Psoas muscle (tissue), 8 donors: ENCODE measurements around the gene AGRN. TPM values are rescaled to one million over a fixed set of nuclear protein-coding genes. Genes with fewer than 3 reads are reported as not detected.
"Not testable (repeated sequence)": the region's sequence is repeated elsewhere in the genome, so short reads cannot be mapped to it uniquely, and the experiment has no call there.

ENCODE experiments used
- ATAC-seq, 4 donors: fragments of 200-7000 bp; cut with Tn5 transposase; one replicate each; pipeline ENCODE4 v1.9.1; 2020; ENCODE audit warnings: moderate library complexity in 3 of 4, mild to moderate bottlenecking in 2 of 4
- DNase-seq, 2 donors: peaks; one replicate each; pipeline ENCODE4 v3.0.0-alpha.2; 2020
- H3K27ac ChIP-seq: fragments of 200-600 bp; one replicate; pipeline ENCODE4 v1.8.0; 2022
- H3K27me3 ChIP-seq, 3 donors: fragments of 200-600 bp in 1 of 3; one replicate each; pipeline versions ENCODE4 v1.6.1 to v1.8.0; 2013 to 2022; ENCODE audit warnings: low read length in 2 of 3, mild to moderate bottlenecking in 2 of 3, moderate library complexity in 1 of 3; ENCODE audit not compliant: insufficient read depth in 3 of 3
- H3K36me3 ChIP-seq, 2 donors: fragments of 200-600 bp in 1 of 2; one replicate each; pipeline versions ENCODE4 v1.6.1 to v1.8.0; 2013 to 2022; ENCODE audit warnings: low read depth in 1 of 2, mild to moderate bottlenecking in 1 of 2, moderate library complexity in 1 of 2; ENCODE audit not compliant: insufficient read depth in 1 of 2
- H3K4me1 ChIP-seq: fragments of 200-600 bp; one replicate; pipeline ENCODE4 v1.8.0; 2022
- H3K4me3 ChIP-seq: fragments of 200-600 bp; one replicate; pipeline ENCODE4 v1.8.0; 2022; ENCODE audit warnings: mild to moderate bottlenecking
- H3K9me3 ChIP-seq: fragments of 200-600 bp; one replicate; pipeline ENCODE4 v1.8.0; 2022
- CTCF ChIP-seq: fragments of 200-600 bp; IDR thresholded peaks from one replicate; pipeline ENCODE4 v1.8.0; 2022; ENCODE audit warnings: antibody characterized with exemption
- WGBS, 3 donors: extraction: QIAGEN DNeasy Blood & Tissue Kit; methylation state at CpG; one replicate each; pipeline versions ENCODE4 v1.1.6 to v1.1.7; 2013; 5-methylcytosine and 5-hydroxymethylcytosine counted together
- intact Hi-C, 2 donors: fragments of 100-400 bp; cut with DNase I; formaldehyde crosslinking; loops; one replicate each; pipeline versions ENCODE4 v1.11.0 to v1.14.2; 2022
- polyA plus RNA-seq, 3 donors: library from polyadenylated mRNA; stranded (reverse); fragments of 200-250 nt; gene quantifications; one replicate each; pipeline ENCODE4 v1.2.3, GENCODE V29; 2013
- total RNA-seq, 4 donors: library from RNA; stranded (reverse); fragmentation: NEBNext Ultra II Directional in 2 of 4; extraction: Animal tissue kit (Norgen Biotek cat#: 25700) in 2 of 4; gene quantifications; one replicate each; pipeline versions ENCODE4 v1.2.1 to v1.2.4, GENCODE V29; 2021 to 2023
- donor health status: healthy with polysubstance abuse.
- donor health status: DM: no; HTN: no; CAD: no; lungs with moderate emphysema.
- donor health status: Bipolar disorder and iron deficiency.
- donor health status: healthy.
- donor health status: DM: yes; HTN: yes; CAD: no.
- donor health status: DM: no; HTN: no; CAD: no.
- donor health status: DM: no; HTN: no; CAD: no.
- donor health status: DM: yes; HTN: yes; CAD: no.

Gene AGRN
- total and polyA plus RNA-seq, 7 donors: 1.3 to 5.4 (median 3.4) TPM

GRCh38 chr1:993379-993995 lies 26.4 kb upstream of the AGRN start:
- H3K27ac ChIP-seq: no peak overlapping the region
- intact Hi-C loops: no loop called here
- 66 to 72% (median 67%) methylated on average over 15 of the region's 15 CpGs for WGBS, 3 donors
- no peak overlapping the region for H3K4me3 ChIP-seq
- no peak for ATAC-seq
- TF ChIP-seq CTCF: no peak
- H3K9me3 ChIP-seq: no peaks in the 10 kb centered on the region
- DNase-seq: peak in 1 of 2 donors; percentile 9
- H3K27me3 ChIP-seq: peaks cover 0 to 7% (median 0%) of the 10 kb centered on the region in 3 donors
- no peaks in the 10 kb centered on the region for H3K36me3 ChIP-seq
- H3K4me1 ChIP-seq: no peaks in the 10 kb centered on the region

GRCh38 chr1:994546-994945 lies 25.4 kb upstream of the AGRN start:
- intact Hi-C loops: not testable (repeated sequence)

GRCh38 chr1:995665-996633 lies 24.0 kb upstream of the AGRN start:
- WGBS, 3 donors: 47 to 59% (median 56%) methylated on average over 24 to 30 of the region's 30 CpGs
- no peak for TF ChIP-seq CTCF
- H3K9me3 ChIP-seq: no peaks in the 10 kb centered on the region
- H3K27ac ChIP-seq: no peak overlapping the region
- DNase-seq (peak; percentile 15 to 49), ATAC-seq (no peak)
- peaks cover 0 to 10% (median 0%) of the 10 kb centered on the region in 3 donors for H3K27me3 ChIP-seq
- intact Hi-C loops: no loop called here
- H3K36me3 ChIP-seq: no peaks in the 10 kb centered on the region
- no peak overlapping the region for H3K4me3 ChIP-seq
- no peaks in the 10 kb centered on the region for H3K4me1 ChIP-seq

More at GRCh38 chr1:994546-994945, 25.4 kb upstream of the AGRN start:
- not testable (repeated sequence) for H3K36me3 ChIP-seq, ATAC-seq, H3K27me3 ChIP-seq, H3K4me1 ChIP-seq, H3K9me3 ChIP-seq, H3K27ac ChIP-seq, H3K4me3 ChIP-seq
- 81 to 86% (median 82%) methylated on average over 6 of the region's 6 CpGs for WGBS, 3 donors
- peak in 1 of 2 donors; percentile 12 for DNase-seq

- peak in 1 of 2 donors; percentile 48 for DNase-seq
- H3K27ac ChIP-seq: no peak overlapping the region
These were observed 22.8 kb upstream of the AGRN start for GRCh38 chr1:996851-997712.

More at GRCh38 chr1:996851-997712, 22.8 kb upstream of the AGRN start:
- H3K36me3 ChIP-seq: no peaks in the 10 kb centered on the region
- no peaks in the 10 kb centered on the region for H3K9me3 ChIP-seq
- no peak for TF ChIP-seq CTCF
- peaks cover 0 to 10% (median 0%) of the 10 kb centered on the region in 3 donors for H3K27me3 ChIP-seq
- no peak overlapping the region for H3K4me3 ChIP-seq
- no peak for ATAC-seq
- 71 to 75% (median 72%) methylated on average over 22 to 24 of the region's 24 CpGs for WGBS, 3 donors
- intact Hi-C loops: no loop called here
- H3K4me1 ChIP-seq: no peaks in the 10 kb centered on the region
